Posterior vena cava (tissue), 2 donors: Measurements from ENCODE around the gene DDIT3. TPM values are rescaled to one million over a fixed set of nuclear protein-coding genes. Genes with fewer than 3 reads are reported as not detected.
"Not testable (repeated sequence)": the region's sequence is repeated elsewhere in the genome, so short reads cannot be mapped to it uniquely, and the experiment has no call there.

Experiments used
- DNase-seq: peaks from one replicate; pipeline ENCODE4 v3.0.0-alpha.2; 2020; ENCODE audit warnings: low spot score
- intact Hi-C, 2 donors: fragments of 100-400 bp; cut with DNase I; formaldehyde crosslinking; loops; one replicate each; pipeline versions ENCODE4 v1.14.1 to v1.14.2; 2022 to 2023
- total RNA-seq, 2 donors: library from RNA; stranded (reverse); fragmentation: NEBNext Ultra II Directional; extraction: Animal tissue kit (Norgen Biotek cat#: 25700); gene quantifications; one replicate each; pipeline ENCODE4 v1.2.1, GENCODE V29; 2021
- donor health status: DM: yes; HTN: yes; CAD: no.
- donor health status: DM: yes; HTN: yes; CAD: no.

DDIT3 gene
- total RNA-seq, 2 donors from 2014 or later: 34.0 to 43.8 TPM

DNA sequence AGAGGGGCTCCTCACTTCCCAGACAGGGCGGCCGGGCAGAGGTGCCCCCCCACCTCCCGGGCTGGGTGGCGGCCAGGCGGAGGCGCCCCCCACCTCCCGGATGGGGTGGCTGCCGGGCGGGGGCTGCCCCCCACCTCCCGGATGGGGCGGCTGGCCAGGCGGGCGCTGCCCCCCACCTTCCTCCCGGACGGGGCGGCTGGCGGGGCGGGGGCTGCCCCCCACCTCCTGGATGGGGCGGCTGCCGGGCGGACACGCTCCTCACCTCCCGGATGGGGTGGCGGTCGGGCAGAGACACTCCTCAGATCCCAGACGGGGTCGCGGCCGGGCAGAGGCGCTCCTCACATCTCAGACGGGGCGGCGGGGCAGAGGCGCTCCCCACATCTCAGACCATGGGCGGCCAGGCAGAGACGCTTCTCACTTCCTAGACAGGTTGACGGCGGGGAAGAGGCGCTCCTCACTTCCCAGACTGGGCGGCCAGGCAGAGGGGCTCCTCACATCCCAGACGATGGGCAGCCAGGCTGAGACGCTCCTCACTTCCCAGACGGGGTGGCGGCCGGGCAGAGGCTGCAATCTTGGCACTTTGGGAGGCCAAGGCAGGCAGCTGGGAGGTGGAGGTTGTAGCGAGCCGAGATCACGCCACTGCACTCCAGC is 25.1 kb downstream of the DDIT3 start:
- intact Hi-C loops, DNase-seq: not testable (repeated sequence)

DNA sequence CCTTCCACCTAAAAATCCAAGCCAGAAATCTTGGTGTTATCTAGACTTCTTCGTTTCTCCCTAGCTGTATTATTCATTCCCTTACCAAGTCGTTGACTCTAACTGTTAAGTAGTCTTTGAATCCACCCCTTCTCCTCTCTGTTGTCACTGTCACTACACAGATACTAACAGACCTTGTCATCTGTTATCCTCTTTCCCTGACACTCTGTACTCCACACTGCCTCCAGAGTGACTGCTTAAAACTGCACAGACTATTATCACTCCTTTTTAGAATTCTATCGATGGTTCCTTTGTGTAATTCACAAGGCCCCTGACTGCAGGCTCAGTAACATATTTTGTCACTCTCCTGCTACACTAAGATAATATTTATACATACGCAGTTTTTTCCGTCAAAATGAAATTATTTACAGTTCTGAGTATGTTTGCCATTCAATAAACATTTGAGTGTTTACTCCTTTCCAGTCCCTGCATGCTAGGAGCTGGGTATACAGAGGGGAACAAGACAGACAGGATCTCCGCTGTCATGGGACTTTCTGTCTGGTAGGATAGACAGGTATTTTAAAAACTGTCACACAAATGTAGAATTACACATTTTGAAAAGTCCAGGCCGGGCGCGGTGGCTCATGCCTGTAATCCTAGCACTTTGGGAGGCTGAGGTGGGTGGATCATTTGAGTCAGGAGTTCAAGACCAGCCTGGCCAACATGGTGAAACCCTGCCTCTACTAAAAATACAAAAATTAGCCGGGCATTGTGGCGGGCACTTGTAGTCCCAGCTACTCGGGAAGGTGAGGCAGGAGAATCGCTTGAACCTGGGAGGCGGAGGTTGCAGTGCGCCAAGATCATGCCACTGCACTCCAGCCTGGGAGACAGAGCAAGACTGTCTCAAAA is 28.7 kb downstream of the DDIT3 start:
- DNase-seq: peak; percentile 18
- intact Hi-C loops: no loop called here

DNA sequence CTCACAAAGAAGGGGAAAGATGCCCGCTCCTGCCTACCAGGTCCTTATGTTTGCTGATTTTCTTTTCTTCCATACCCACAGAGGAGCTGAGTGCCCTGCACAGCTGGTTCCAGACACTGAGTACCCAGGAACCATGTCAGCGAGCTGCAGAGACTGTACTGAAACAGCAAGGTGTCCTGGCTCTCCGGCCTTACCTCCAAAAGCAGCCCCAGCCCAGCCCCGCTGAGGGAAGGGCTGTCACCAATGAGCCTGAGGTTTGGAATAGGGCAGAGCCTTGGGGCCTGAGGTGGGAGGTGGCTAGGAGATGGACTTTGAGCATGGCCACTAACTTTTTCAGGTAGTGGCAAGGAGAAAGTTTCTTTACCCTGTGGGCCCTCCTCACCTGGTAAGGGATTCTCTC is 30.2 kb downstream of the DDIT3 start:
- intact Hi-C loops: no loop called here
- DNase-seq: peak; percentile 71

DNA sequence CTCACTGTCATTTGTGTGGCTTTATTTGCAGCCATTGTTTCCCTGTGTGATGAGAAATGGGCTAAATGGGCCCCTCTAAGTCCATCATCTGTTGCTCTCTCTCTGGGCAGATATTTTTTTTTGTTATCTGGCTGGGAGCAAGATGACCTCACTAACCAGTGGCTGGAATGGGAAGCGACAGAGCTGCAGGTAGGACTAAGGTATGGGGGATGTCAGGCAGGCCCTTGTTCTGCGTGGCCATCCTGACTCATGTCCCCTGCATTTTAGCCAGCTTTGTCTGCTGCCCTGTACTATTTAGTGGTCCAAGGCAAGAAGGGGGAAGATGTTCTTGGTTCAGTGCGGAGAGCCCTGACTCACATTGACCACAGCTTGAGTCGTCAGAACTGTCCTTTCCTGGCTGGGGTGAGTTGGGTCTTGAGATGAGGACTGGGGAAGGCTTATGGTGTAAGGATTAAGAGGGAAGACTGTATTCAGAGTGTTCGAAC is 31.1 kb downstream of the DDIT3 start:
- intact Hi-C loops: no loop called here
- peak; percentile 7 for DNase-seq

DNA sequence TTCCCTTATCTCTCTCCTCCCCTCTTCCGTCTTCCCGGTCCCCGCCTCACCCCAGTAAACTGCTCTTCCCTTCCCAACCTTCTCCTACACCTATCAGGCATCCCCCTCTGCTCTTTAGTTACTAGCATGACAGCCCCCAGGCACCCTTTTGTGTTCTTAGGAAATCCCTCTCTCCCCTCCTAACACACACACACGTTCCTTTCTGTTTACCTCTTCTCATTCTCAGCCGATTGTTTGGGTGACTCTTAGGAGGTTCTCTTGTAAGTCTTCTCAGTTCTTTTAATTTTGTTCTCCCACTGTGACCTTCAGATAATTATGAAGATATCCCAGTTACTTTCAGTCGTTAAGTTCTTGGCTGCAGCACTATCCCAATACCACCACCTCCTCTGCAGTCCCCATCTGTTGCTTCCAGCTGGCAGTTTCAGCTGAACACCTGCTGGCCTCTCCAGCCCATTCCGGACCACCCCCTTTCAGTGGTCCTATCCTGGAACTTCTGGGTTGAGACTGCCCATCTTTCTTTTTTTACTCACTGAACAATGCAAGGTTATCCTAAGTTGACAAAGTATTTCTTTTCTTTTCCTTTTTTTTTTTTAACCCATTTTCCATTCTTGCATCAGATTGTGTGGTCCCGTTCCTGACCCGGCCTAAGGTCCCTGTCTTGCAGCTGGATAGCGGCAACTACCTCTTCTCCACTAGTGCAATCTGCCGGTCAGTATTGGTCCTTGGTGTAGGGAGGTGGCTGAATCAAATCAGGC is 31.7 kb downstream of the DDIT3 start:
- intact Hi-C loops: no loop called here

DNA sequence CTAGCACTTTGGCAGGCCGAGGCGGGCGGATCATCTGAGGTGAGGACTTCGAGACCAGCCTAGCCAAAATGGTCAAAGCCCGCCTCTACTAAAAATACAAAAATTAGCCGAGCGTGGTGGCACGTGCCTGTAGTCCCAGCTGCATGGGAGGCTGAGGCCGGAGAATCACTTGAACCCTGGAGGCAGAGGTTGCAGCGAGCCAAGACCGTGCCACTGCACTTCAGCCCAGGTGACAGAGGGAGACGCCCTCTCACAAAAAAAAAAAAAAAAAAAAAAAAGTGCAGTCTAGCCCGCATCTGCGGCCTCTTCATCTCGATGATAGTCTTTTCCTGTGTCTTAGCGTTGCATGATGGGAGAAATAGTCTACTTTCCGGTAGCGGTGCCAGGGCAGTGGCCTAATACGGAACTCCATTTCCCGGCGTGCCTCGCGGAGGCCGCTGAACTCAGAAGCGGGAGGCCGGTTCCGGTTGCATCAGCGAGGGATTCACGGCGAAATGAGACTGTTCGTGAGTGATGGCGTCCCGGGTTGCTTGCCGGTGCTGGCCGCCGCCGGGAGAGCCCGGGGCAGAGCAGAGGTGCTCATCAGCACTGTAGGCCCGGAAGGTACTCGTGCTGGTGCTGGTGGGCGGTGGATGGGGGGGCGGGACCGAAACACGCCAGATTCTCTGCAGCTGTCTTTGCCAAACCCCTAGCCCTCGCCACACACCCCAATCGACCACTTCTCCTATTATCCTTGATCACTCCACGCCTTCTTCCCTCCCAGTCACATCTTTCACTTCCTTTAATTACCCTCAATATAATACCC is 32.5 kb downstream of the DDIT3 start, which contains the start of gene MARS1:
MARS1 (plus strand) TSS at position 472 of the 805 bp plus-strand sequence; CDS start at position 495, 23 bp downstream.
- intact Hi-C loops: no loop called here
- peak; percentile 98 for DNase-seq

More for the DNA sequence above, 31.7 kb downstream of the DDIT3 start:
- peak; percentile 17 for DNase-seq

DNA sequence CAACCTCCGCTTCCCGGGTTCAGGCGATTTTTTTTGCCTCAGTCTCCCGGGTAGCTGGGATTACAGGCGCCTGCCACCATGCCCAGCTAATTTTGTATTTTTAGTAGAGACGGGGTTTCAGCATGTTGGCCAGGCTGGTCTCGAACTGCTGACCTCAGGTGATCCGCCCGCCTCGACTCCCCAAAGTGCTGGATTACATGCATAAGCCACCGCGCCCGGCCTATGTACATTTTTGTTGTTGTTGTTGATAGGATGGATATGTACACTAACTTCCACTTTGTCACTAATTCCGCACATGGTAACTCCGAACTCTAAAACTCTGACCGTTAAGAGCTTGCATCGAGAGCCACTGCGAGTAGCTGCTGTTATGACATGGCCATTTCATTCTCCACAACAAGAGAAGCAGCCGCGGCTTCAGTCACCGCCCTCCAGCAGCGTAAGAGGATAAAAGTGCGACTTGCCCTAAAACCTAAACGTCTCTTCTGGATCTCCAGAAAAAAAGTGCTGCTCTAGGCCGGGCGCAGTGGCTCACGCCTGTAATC is 33.2 kb downstream of the DDIT3 start:
- intact Hi-C loops: no loop called here
- peak; percentile 85 for DNase-seq

DNA sequence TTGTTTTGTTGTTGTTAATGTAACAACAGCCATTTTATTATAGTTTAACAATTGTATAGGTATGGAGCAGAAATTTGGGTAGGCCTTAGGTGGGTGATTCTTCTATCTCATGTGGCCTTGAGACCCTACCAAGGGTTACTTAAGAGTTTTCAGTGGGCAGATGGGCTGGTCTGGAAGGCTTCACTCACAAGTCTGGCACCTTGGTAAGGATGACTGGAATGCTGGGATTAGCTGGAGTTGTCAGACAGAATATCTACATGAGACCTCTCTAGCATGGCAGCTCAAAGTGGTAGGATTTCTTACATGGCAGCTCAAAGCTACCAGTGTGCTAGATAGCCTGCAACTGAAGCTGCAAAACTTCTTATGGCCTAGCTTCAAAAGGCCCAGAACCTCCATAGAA is 34.6 kb downstream of the DDIT3 start:
- intact Hi-C loops: no loop called here
- DNase-seq: peak; percentile 14

DNA sequence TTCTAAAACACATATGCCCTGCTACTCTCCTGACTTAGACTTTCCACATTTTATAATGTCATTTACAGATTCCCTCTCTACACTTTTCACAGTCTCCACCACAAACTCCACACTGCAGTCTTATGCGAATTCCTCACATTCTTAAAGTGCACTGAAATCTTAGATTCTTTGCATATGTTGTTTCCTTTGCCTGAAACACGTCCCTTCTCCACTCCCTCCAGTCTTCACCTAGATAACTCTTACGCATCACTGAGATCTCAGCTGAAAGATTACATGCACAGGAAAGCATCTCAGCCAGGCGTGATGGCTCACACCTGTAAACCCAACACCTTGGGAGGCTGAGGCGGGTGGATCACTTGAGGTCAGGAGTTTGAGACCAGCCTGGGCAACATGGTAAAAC is 36.8 kb downstream of the DDIT3 start:
- intact Hi-C loops: no loop called here
- no peak for DNase-seq

DNA sequence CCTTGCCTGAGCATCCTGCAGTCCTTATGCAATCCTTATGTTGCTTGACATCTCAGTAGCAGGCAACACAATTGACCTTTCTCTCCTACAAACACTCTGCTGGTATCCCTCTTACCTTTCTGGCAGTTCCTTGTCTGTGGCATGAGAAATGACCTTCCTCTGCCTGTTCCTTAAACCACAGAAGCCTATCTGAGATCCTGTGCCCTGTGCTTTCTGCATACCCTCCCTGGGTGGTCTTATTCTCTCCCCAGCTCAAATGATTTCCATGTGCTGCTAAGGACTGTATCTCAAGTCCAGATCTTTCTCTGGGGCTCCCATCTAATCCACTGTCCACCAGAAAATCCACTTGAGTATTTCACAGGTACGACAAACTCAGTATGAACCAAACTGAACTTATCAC is 38.6 kb downstream of the DDIT3 start:
- intact Hi-C loops: loop anchor here in 1 of 2 donors (1.0 kb wide), 1 partner anchor 21 kb away; no protein-coding TSS in a partner anchor

DNA sequence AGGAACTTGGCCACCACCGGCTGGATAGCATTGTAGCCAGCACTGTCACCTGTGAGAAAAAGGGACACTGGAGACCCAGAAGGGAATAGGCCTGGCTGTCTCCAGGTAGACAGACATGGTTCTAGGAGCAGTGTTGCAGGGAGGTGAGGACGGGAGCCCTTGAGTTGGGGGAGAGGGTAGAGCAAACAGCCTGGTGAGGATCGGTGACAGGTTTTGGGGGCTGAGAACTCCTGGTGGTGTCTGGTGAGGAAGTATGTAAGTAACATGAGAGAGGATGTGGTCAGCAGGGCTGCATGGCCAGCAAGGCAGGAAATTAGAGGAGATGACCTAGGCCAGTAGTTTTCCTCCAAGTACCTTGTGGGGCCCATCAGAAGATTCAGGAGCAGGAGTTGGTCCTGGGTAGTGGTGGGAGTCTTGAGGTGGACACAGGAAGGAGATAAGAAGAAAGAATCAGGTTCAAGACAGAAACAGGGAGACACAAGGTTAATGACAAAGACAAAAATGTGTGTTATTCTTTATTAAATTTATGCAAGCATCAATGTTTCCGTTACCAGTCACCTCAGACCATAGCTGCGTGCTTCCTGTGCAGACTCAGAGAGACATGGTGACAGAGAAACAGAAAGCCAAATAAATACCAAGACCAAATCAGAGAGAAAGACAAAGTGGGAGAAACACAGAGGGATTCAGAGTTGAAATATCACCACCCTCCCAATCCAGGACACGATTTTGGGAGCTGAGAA is 40.8 kb downstream of the DDIT3 start, which contains the start of gene ARHGAP9:
ARHGAP9 (minus strand) TSS at position 491 of the 740 bp plus-strand sequence; CDS start at position 31, 460 bp downstream.
- peak; percentile 54 for DNase-seq
- intact Hi-C loops: no loop called here

More for the DNA sequence above, 38.6 kb downstream of the DDIT3 start:
- DNase-seq: no peak

DNA sequence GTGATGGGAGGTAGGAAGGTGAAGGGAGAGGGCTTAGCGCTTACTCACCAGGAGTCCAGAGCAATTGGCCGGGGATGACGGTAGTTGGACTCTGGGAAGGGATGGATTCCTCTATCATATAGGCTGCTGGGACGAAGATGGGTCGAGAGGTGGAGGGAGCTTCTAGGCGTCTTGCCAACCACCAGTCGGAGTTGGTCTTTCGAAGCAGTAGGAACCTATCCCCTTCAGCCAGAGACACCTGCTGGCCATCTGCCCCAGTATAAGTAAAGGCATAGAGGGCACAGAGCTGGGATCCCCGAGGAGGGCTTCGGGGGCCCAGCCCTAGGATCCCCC is 41.3 kb downstream of the DDIT3 start:
- DNase-seq: peak; percentile 53
- intact Hi-C loops: no loop called here

DNA sequence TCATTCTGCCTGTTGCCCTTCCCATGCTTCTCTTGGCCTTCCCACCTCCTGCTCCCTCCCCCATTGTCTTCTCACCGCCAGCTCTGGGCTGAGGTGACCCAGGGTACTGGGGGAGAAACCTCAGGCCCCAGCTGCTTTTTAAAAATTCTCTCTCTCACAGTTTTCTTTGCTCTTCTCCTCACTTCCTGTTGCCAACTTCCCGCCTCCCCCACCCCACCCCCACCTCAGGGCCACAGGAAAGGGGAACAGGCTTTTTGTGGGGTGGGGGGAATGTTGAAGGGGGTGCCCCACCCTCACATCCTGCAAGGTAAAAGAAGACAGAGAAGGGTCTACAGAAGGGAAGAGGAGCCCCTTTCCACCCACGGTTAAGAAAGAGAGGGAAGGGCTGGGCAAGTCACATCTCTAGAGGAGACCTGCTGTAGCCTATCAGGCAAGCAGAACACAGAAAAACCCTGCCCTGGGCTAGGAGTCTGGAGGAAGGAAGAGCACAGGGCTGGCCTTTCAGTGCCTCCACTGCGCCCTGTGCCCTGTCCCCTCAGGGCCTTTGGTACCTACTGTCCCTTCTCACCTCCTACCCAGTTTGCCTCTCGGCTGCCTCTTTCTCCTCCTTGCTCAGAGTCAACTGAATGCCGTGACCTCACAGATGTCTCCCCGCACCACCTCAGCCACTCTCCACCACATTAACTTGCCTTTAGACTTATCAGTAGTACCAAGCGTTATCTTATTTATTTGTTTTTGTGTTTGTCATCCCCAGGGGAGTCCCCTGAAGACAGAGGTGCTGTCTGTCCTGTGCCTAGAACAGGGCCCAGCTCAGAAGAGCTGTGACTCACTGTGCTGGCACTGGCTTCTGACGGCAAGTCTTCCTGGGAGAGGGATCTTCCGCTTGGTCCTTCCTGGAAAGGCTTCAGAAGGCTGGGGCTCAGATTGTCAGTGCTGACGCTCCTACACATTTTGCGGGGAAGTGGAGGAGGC is 42.3 kb downstream of the DDIT3 start:
- intact Hi-C loops: no loop called here

DNA sequence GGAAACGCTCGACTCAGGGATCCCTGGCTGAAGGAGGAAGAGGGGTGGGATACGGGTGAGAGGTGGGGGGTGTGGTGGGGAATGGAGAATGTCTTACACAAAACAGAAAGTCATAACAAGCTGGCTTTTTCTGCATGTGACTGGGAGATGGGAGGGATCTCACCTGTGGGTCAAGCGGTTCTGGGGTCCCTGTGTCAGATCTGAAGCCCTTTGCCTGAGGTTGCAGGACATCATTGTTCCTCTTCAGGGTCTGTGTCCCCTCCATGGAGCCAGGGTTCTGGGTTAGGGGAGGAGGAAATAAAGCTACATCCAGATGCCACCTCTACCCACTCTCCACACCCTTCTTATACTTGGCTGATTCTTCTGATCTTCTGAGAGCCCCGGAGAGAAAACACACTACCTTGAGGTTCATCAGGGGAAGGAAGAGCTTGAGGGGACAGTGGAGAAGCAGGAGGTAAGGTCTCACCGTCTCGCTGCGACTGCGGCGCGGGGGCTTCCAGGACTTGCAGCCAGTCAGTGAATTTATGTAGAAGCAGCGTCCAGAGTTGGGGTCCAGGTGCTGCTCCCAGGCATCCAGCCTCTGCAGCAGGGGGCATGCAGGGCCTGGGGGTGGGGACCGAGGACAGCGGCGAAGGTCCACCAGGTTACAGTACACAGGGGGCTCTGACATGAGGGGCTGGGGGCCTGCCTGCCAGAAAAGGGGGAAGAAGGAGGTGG is 43.2 kb downstream of the DDIT3 start:
- peak; percentile 74 for DNase-seq
- intact Hi-C loops: no loop called here

More for the DNA sequence above, 42.3 kb downstream of the DDIT3 start:
- DNase-seq: peak; percentile 76

DNA sequence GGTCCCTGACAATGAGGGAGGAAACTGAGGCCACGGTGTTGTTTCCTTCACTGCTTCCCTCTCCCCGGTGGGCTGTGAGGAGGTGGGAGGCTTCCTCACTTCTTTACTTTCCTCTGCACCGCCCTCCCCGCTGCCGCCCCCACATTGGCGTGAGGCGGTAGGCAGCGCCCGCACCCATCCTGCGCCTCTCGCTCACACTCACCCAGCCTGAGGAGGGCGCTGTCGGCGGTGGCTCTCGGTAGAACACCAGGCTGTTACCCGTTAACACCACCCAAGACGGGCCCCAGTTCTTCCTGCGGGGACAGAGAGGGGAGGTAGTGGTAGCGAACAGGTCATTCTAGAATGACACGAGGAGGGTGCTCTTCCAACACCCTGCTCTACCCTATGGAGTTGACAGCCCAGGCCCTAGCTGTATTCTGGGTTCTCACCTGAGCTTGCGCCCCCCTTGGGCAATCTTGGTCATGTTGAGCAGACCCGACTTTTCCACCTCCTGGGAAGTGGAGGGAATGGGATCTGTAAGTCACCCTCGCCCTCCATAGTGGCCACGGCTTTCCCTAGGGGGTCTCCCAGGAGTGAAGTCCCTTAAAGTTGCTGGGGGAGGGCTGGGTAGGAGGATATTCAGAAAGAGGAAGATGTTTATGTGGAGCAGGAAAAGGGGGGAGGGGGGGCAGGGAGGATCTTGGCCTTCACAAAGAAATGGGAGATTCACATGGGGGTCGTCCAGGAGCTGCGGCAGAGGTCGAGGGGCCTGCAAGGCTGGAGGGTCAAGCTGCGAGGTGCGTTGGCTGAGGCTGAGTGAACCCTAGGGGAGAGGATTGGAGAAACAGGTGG is 43.9 kb downstream of the DDIT3 start:
- intact Hi-C loops: no loop called here
- DNase-seq: peak; percentile 85
